BJ (cell line): ENCODE results near the gene OPRL1. TPM values are rescaled to one million over a fixed set of nuclear protein-coding genes. Genes with fewer than 3 reads are reported as not detected.

Experiments
- CTCF ChIA-PET: fragments of 350-600 bp; formaldehyde crosslinking; extraction: SDS; loops from one replicate; lab custom pipeline; 2021; ENCODE audit warnings: antibody characterized with exemption, inconsistent platforms; lab: Yijun Ruan, JAX
- POLR2A ChIA-PET: fragments of 300-600 bp; sonication (Branson Sonifier 250); formaldehyde crosslinking; extraction: SDS; loops from one replicate; lab custom pipeline; 2021; ENCODE audit warnings: antibody characterized with exemption; lab: Charles Lee
- DNase-seq: peaks from one replicate; pipeline ENCODE4 v3.0.0-alpha.2; 2011; ENCODE audit warnings: low read depth
- H3K27me3 ChIP-seq: 2 replicates; pipeline ENCODE4 v1.6.0; 2011; ENCODE audit warnings: low read length; ENCODE audit not compliant: control insufficient read depth, insufficient read depth
- H3K36me3 ChIP-seq: 2 replicates; pipeline ENCODE4 v1.5.1; 2011; ENCODE audit warnings: low read length; ENCODE audit not compliant: control insufficient read depth, insufficient read depth
- H3K4me3 ChIP-seq: 2 replicates; pipeline ENCODE4 v1.5.1; 2011; ENCODE audit warnings: low read depth, mild to moderate bottlenecking, control low read depth, low read length
- polyA plus RNA-seq: library from polyadenylated mRNA; depleted of rRNA; stranded (reverse); fragments of >200 nt; gene quantifications from 2 replicates; pipeline ENCODE4 v1.2.3, GENCODE V29; 2011
- TF ChIP-seq, protein P1 (sequence below): IDR thresholded peaks from 2 replicates; pipeline ENCODE4 v1.5.1; 2011; ENCODE audit warnings: low read depth, mild to moderate bottlenecking, control low read depth, inconsistent platforms, low read length, moderate library complexity; ENCODE audit not compliant: insufficient read depth

Gene OPRL1
- polyA plus RNA-seq, 1 experiment: 0.97 TPM

DNA sequence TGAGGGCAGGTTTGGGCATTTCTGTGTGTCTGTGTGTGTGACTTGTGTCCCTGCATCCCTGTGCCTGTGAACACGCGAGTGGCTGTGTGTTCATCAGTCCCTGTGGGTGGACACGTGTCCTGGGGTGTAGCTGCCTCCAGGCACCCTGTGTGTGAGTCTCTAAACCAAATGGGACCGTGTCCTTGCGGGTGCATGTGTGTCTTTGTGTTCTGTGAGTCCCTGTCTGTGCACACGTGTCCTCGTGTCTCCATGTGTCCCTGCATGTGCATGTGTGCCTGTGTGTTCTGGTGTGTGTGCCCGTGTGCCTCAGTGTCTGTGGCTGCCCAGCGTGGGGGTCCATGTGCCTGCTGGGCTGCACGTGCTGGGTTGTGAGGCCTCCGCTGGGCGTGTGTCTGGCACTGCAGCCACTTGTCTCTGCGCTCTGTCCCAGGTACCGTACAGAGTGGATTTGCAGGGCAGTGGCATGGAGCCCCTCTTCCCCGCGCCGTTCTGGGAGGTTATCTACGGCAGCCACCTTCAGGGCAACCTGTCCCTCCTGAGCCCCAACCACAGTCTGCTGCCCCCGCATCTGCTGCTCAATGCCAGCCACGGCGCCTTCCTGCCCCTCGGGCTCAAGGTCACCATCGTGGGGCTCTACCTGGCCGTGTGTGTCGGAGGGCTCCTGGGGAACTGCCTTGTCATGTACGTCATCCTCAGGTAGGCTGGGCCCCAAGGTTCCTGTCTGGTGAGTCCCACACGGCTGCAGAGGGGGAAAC lies 12.6 kb downstream of the OPRL1 start:
- POLR2A ChIA-PET: no interaction called here
- Histone ChIP-seq H3K27me3 (peaks cover 6% of the 10 kb centered on the region), H3K4me3 (no peak overlapping the region), H3K36me3 (no peaks in the 10 kb centered on the region)
- TF ChIP-seq, protein P1, sequence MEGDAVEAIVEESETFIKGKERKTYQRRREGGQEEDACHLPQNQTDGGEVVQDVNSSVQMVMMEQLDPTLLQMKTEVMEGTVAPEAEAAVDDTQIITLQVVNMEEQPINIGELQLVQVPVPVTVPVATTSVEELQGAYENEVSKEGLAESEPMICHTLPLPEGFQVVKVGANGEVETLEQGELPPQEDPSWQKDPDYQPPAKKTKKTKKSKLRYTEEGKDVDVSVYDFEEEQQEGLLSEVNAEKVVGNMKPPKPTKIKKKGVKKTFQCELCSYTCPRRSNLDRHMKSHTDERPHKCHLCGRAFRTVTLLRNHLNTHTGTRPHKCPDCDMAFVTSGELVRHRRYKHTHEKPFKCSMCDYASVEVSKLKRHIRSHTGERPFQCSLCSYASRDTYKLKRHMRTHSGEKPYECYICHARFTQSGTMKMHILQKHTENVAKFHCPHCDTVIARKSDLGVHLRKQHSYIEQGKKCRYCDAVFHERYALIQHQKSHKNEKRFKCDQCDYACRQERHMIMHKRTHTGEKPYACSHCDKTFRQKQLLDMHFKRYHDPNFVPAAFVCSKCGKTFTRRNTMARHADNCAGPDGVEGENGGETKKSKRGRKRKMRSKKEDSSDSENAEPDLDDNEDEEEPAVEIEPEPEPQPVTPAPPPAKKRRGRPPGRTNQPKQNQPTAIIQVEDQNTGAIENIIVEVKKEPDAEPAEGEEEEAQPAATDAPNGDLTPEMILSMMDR: no peak
- CTCF ChIA-PET: interaction anchor here (1.0 to 1.9 kb wide), 3 partner anchors 9 to 27 kb away, joined by 4 to 7 read pairs (median 6); no protein-coding TSS in a partner anchor
- no peak for DNase-seq

DNA sequence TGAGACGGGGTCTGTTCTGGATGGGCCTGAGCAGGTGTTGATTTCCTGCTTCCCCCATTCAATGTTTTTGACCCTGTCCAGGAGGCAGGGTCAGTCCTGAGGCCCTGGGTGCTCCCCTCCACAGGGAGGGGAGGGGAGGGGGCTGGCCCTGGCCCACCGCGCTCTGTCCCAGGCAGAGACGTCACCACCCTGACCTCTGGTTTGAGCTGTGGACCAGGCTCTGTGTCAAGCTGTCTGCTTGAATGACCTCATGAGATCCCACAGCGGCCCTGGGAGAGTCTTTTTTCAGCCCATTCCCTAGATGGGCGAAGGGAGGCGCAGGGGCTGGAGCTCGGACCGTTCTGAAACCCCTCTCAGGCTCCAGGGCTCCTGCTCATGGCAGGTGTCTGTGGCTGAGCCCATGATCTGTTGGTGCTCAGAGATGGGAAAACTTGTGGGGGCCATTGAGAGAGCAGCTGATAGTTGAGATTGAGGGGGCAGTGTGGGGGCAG lies 13.2 kb downstream of the OPRL1 start:
- no peak overlapping the region for H3K4me3 ChIP-seq
- peaks cover 6% of the 10 kb centered on the region for H3K27me3 ChIP-seq
- DNase-seq: no peak
- ChIA-PET POLR2A (no interaction called here), CTCF (interaction anchor here (0.6 to 1.9 kb wide), 2 partner anchors 10 to 27 kb away, joined by 4 to 6 read pairs; no protein-coding TSS in a partner anchor)
- H3K36me3 ChIP-seq: no peaks in the 10 kb centered on the region
- TF ChIP-seq, protein P1: no peak

DNA sequence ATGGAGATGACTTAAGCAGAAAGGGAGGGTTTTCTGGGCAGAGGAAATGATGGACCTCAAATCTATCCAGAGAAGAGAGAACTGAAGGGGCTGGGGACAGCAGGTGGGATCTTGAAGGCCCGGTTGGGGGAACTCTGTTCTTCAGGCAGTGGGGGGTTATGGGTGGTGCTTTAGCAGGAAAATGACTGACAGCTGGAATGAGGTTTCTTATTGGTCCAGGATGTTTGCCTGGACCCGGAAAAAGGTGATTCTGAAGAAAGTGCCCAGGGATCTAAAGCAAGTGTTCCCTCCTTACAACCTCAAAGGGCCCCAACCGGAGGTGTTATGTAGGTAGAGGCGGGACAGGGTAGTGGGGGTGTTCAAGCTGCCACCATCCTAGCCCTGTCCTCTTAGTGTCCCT lies 15.6 kb downstream of the OPRL1 start:
- CTCF ChIA-PET: interaction anchor here (0.6 kb wide), 1 partner anchor 23 kb away, joined by 3 read pairs; no protein-coding TSS in a partner anchor
- POLR2A ChIA-PET: no interaction called here
- peaks cover 6% of the 10 kb centered on the region for H3K27me3 ChIP-seq

DNA sequence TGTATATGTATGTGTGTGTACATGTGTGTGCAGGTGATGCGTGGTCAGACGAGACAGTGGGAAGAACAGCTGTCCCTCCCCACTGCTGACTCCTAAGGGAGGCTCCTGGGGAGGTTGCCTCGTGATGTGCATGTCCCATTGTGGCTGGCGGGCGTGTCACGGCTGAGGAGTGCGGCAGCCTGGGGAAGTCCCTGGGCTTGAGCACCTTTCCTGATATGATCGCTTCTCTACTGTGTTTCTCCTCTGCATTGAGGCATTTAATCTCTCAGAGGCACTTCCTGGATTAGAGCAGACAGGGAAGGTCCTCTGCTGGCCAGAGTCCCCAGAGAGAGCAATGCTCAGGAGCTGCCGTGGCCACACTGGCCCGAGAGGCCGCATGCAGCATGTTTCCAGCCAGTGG lies 16.0 kb downstream of the OPRL1 start:
- CTCF ChIA-PET: interaction anchor here (0.6 to 1.2 kb wide), 2 partner anchors 23 to 25 kb away, joined by 3 to 4 read pairs; no protein-coding TSS in a partner anchor
- H3K4me3 ChIP-seq: no peak overlapping the region
- no peaks in the 10 kb centered on the region for H3K36me3 ChIP-seq
- no peak for DNase-seq
- POLR2A ChIA-PET: no interaction called here
- TF ChIP-seq, protein P1: no peak
- peaks cover 11% of the 10 kb centered on the region for H3K27me3 ChIP-seq

More for the DNA sequence above, 15.6 kb downstream of the OPRL1 start:
- H3K36me3 ChIP-seq: no peaks in the 10 kb centered on the region
- no peak overlapping the region for H3K4me3 ChIP-seq
- TF ChIP-seq, protein P1: no peak
- DNase-seq: no peak

DNA sequence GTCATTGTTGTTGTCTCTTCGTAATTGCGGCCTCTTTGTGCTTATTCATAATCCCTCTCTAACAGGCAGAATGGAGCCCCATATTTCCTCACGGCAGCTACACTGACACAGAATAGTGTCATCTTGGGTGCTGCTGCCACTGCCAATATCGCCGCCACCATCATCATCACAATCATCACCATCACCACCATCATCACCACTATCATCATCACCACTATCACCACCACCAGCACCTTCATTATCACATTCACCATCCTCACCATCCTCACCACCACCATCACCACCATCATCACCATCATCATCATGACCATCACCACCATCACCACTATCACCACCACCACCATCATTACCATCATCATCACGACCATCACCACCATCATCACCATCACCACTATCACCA lies 16.7 kb downstream of the OPRL1 start:
- POLR2A ChIA-PET: no interaction called here
- H3K27me3 ChIP-seq: peaks cover 17% of the 10 kb centered on the region
- no peaks in the 10 kb centered on the region for H3K36me3 ChIP-seq
- CTCF ChIA-PET: interaction anchor here (1.2 kb wide), 1 partner anchor 24 kb away, joined by 4 read pairs; no protein-coding TSS in a partner anchor
- TF ChIP-seq, protein P1: no peak
- no peak for DNase-seq
- H3K4me3 ChIP-seq: no peak overlapping the region
